HG03469 (cell line): ENCODE results near the gene NEU1.
"Not testable (repeated sequence)": the region's sequence is repeated elsewhere in the genome, so short reads cannot be mapped to it uniquely, and the experiment has no call there.

Source experiments
- ATAC-seq: cut with Tn5 transposase; IDR thresholded peaks from one replicate; pipeline ENCODE4 v1.9.1; 2021; ENCODE audit warnings: mild to moderate bottlenecking, moderate library complexity, moderate number of reproducible peaks; ENCODE audit not compliant: unreplicated experiment

Gene NEU1

GRCh38 chr6:31822036-31822821 lies 40.4 kb downstream of the NEU1 start:
- no peak for ATAC-seq

GRCh38 chr6:31821301-31822035 lies 41.2 kb downstream of the NEU1 start:
- no peak for ATAC-seq

GRCh38 chr6:31820399-31820798 lies 42.2 kb downstream of the NEU1 start:
- not testable (repeated sequence) for ATAC-seq

- ATAC-seq = no peak
These were observed 42.7 kb downstream of the NEU1 start for GRCh38 chr6:31819871-31820299.

- ATAC-seq = not testable (repeated sequence)
These were observed 44.6 kb downstream of the NEU1 start for GRCh38 chr6:31817929-31818511.

- ATAC-seq = not testable (repeated sequence)
These were observed 45.3 kb downstream of the NEU1 start for GRCh38 chr6:31817133-31817928.

GRCh38 chr6:31815025-31815838 lies 47.4 kb downstream of the NEU1 start, which contains the start of the genes HSPA1A and HSPA1L:
Gene HSPA1A, plus strand, starts transcription at chr6:31815543. Its CDS starts 214 bp downstream, at chr6:31815757.
Gene HSPA1L, minus strand, starts transcription at chr6:31815283. Its CDS starts 3,311 bp downstream, at chr6:31811972.
- ATAC-seq = no peak

GRCh38 chr6:31814677-31815024 lies 48.0 kb downstream of the NEU1 start:
- ATAC-seq = no peak

- no peak for ATAC-seq
These were observed 49.2 kb downstream of the NEU1 start for GRCh38 chr6:31813465-31813849.

GRCh38 chr6:31811645-31812044 lies 51.0 kb downstream of the NEU1 start:
- no peak for ATAC-seq

- not testable (repeated sequence) for ATAC-seq
These were observed 54.0 kb downstream of the NEU1 start for GRCh38 chr6:31808599-31808998.
